GM21723 (cell line): ENCODE results near the gene MAP9.
"Not testable (repeated sequence)": the region's sequence is repeated elsewhere in the genome, so short reads cannot be mapped to it uniquely, and the experiment has no call there.

Experiments used
- ATAC-seq: cut with Tn5 transposase; IDR thresholded peaks from one replicate; pipeline ENCODE4 v1.9.1; 2021; ENCODE audit warnings: mild to moderate bottlenecking, moderate library complexity; ENCODE audit not compliant: unreplicated experiment

The MAP9 gene

GRCh38 chr4:155353923-155354540, 22.7 kb downstream of the MAP9 start:
- ATAC-seq, result peak; percentile 98

GRCh38 chr4:155342142-155342541, 34.6 kb downstream of the MAP9 start:
- ATAC-seq, result no peak

GRCh38 chr4:155339999-155340398, 36.8 kb downstream of the MAP9 start:
- ATAC-seq, result no peak

GRCh38 chr4:155339588-155339987, 37.2 kb downstream of the MAP9 start:
- no peak for ATAC-seq

GRCh38 chr4:155338196-155338595, 38.6 kb downstream of the MAP9 start:
- ATAC-seq, result no peak

- no peak for ATAC-seq
Observed at GRCh38 chr4:155336242-155336641, 40.5 kb downstream of the MAP9 start.

- ATAC-seq, result no peak
Observed at GRCh38 chr4:155331478-155331877, 45.3 kb downstream of the MAP9 start.

- no peak for ATAC-seq
Observed at GRCh38 chr4:155322782-155323181, 54.0 kb downstream of the MAP9 start.

- no peak for ATAC-seq
Observed at GRCh38 chr4:155321006-155321405, 55.8 kb downstream of the MAP9 start.

GRCh38 chr4:155319516-155319915, 57.2 kb downstream of the MAP9 start:
- no peak for ATAC-seq

GRCh38 chr4:155312027-155312426, 64.7 kb downstream of the MAP9 start:
- ATAC-seq, result not testable (repeated sequence)

GRCh38 chr4:155307731-155308277, 69.0 kb downstream of the MAP9 start:
- ATAC-seq, result no peak

GRCh38 chr4:155305619-155306018, 71.1 kb downstream of the MAP9 start:
- no peak for ATAC-seq

GRCh38 chr4:155304375-155304774, 72.4 kb downstream of the MAP9 start:
- ATAC-seq, result no peak

- no peak for ATAC-seq
Observed at GRCh38 chr4:155299103-155299502, 77.7 kb downstream of the MAP9 start.
